ENCODE data around the gene PCDHGB4. TPM values are rescaled to one million over a fixed set of nuclear protein-coding genes. Genes with fewer than 3 reads are reported as not detected.
"Not testable (repeated sequence)": the region's sequence is repeated elsewhere in the genome, so short reads cannot be mapped to it uniquely, and the experiment has no call there.

Gene PCDHGB4
- total and polyA plus RNA-seq, 2 of the 13 experiments (the other 11 are each of a cell fraction or from before 2014, with no cell fraction given): 1.7 to 3.3 TPM

DNA sequence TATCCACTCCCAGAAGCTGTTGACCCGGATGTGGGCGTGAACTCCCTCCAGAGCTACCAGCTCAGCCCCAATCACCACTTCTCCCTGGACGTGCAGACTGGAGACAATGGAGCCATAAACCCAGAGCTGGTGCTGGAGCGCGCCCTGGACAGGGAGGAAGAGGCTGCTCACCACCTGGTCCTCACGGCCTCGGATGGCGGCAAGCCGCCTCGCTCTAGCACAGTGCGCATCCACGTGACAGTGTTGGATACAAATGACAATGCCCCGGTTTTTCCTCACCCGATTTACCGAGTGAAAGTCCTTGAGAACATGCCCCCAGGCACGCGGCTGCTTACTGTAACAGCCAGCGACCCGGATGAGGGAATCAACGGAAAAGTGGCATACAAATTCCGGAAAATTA lies 5.8 kb downstream of the PCDHGB4 start:
- FAIRE-seq (no peak), DNase-seq (ENCODE audit: low spot score) (no peak), ATAC-seq (no peak)
- no TSS peak for BruUV-seq (replicated peaks)
- Histone ChIP-seq H3K4me1 (ENCODE audit: insufficient read depth, low read length) (peaks cover 5% of the 10 kb centered on the region; the same call in 1 of the 2 replicates), H3K9me3 (ENCODE audit: low read length) (peaks cover 51% of the 10 kb centered on the region), H3K79me2 (ENCODE audit: insufficient read depth, low read length) (no peaks in the 10 kb centered on the region), H3K27ac (ENCODE audit: extremely low read length, insufficient read depth, low read length) (no peak overlapping the region), H2AFZ (ENCODE audit: low read length) (no peak overlapping the region), H3K9ac (ENCODE audit: insufficient read depth, low read depth, low read length) (no peak overlapping the region), H3K27me3 (ENCODE audit: control insufficient read depth in 1 of 2, insufficient read depth in 2 of 2, low read length in 2 of 2) (no peaks in the 10 kb centered on the region), H3K4me2 (ENCODE audit: low read depth, low read length) (no peak overlapping the region), H4K20me1 (ENCODE audit: insufficient read depth, low read length) (no peaks in the 10 kb centered on the region), H3K4me3 (replicated peaks in 1 of 3; ENCODE audit: insufficient read depth in 1 of 3, low read depth in 2 of 3, low read length in 3 of 3) (no peak overlapping the region), H3K36me3 (replicated peaks in 1 of 2; ENCODE audit: control insufficient read depth in 1 of 2, insufficient read depth in 2 of 2, low read length in 2 of 2) (no peaks in the 10 kb centered on the region)
- intact Hi-C loops (cut with micrococcal nuclease; ENCODE audit: unreplicated experiment): no loop called here
- POLR2A ChIA-PET: no interaction called here
- CTCF ChIA-PET (ENCODE audit: low intra/inter-chr PET ratio, low total read pairs): no interaction called here
- in situ Hi-C loops (cut with HindIII; ENCODE audit: extremely low pct_ligation_motif_present, low pct_unique_long_range_greater_than_20kb): no loop called here
- TF ChIP-seq PHF8 (CRISPR knock-in tag; IDR thresholded peaks at IDR 0.05): no peak
- WGBS (ENCODE audit: low lambda C conversion rate): 64% methylated on average over 16 of the region's 21 CpGs

DNA sequence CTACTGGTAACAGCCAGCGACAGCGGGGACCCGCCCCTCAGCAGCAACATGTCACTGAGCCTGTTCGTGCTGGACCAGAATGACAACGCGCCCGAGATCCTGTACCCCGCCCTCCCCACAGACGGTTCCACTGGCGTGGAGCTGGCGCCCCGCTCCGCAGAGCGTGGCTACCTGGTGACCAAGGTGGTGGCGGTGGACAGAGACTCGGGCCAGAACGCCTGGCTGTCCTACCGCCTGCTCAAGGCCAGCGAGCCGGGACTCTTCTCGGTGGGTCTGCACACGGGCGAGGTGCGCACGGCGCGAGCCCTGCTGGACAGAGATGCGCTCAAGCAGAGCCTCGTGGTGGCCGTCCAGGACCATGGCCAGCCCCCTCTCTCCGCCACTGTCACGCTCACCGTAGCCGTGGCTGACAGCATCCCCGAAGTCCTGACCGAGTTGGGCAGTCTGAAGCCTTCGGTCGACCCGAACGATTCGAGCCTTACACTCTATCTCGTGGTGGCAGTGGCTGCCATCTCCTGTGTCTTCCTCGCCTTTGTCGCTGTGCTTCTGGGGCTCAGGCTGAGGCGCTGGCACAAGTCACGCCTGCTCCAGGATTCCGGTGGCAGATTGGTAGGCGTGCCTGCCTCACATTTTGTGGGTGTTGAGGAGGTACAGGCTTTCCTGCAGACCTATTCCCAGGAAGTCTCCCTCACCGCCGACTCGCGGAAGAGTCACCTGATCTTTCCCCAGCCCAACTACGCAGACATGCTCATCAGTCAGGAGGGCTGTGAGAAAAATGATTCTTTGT lies 7.1 kb downstream of the PCDHGB4 start:
- DNase-seq (ENCODE audit: low spot score); intact Hi-C loops (cut with micrococcal nuclease; ENCODE audit: unreplicated experiment); H3K36me3 ChIP-seq (replicated peaks in 1 of 2; ENCODE audit: control insufficient read depth in 1 of 2, insufficient read depth in 2 of 2, low read length in 2 of 2); CTCF ChIA-PET (ENCODE audit: low intra/inter-chr PET ratio, low total read pairs); H2AFZ ChIP-seq (ENCODE audit: low read length); H3K4me2 ChIP-seq (ENCODE audit: low read depth, low read length); BruUV-seq (replicated peaks); H3K9ac ChIP-seq (ENCODE audit: insufficient read depth, low read depth, low read length); H3K27me3 ChIP-seq (ENCODE audit: control insufficient read depth in 1 of 2, insufficient read depth in 2 of 2, low read length in 2 of 2); H3K4me3 ChIP-seq (replicated peaks in 1 of 3; ENCODE audit: insufficient read depth in 1 of 3, low read depth in 2 of 3, low read length in 3 of 3); H4K20me1 ChIP-seq (ENCODE audit: insufficient read depth, low read length); in situ Hi-C loops (cut with HindIII; ENCODE audit: extremely low pct_ligation_motif_present, low pct_unique_long_range_greater_than_20kb); FAIRE-seq; H3K79me2 ChIP-seq (ENCODE audit: insufficient read depth, low read length); H3K4me1 ChIP-seq (ENCODE audit: insufficient read depth, low read length); ATAC-seq; H3K27ac ChIP-seq (ENCODE audit: extremely low read length, insufficient read depth, low read length); POLR2A ChIA-PET: not testable (repeated sequence)
- 82% methylated on average over 23 of the region's 53 CpGs for WGBS (ENCODE audit: low lambda C conversion rate)
- H3K9me3 ChIP-seq (ENCODE audit: low read length): peaks cover 51% of the 10 kb centered on the region

All from HepG2 (cell line).